ENCODE data around the gene NCBP3.
"Not testable (repeated sequence)": the region's sequence is repeated elsewhere in the genome, so short reads cannot be mapped to it uniquely, and the experiment has no call there.

The NCBP3 gene

GRCh38 chr17:3847165-3847670, 1.2 kb upstream of the NCBP3 start:
- DNase-seq (ENCODE audit: insufficient read length, low spot score) (no peak), FAIRE-seq (no peak)
- no peak for TF ChIP-seq POLR2A (IDR thresholded peaks at IDR 0.05; ENCODE audit: low read depth, low read length)

- no peak for TF ChIP-seq POLR2A (IDR thresholded peaks at IDR 0.05; ENCODE audit: low read depth, low read length)
- FAIRE-seq, result no peak
- DNase-seq (ENCODE audit: insufficient read length, low spot score), result no peak
Measured at GRCh38 chr17:3846437-3847164, 555 bp upstream of the NCBP3 start.

GRCh38 chr17:3845291-3845620, 790 bp downstream of the NCBP3 start:
- FAIRE-seq (no peak), DNase-seq (ENCODE audit: insufficient read length, low spot score) (no peak)

GRCh38 chr17:3844556-3844955, 1.5 kb downstream of the NCBP3 start:
- not testable (repeated sequence) for FAIRE-seq

More at GRCh38 chr17:3845291-3845620, 790 bp downstream of the NCBP3 start:
- no peak for TF ChIP-seq POLR2A (IDR thresholded peaks at IDR 0.05; ENCODE audit: low read depth, low read length)

GRCh38 chr17:3843935-3844516, 2.0 kb downstream of the NCBP3 start:
- DNase-seq (ENCODE audit: insufficient read length, low spot score) (peak; percentile 65), FAIRE-seq (no peak)
- TF ChIP-seq POLR2A (IDR thresholded peaks at IDR 0.05; ENCODE audit: low read depth, low read length), result no peak

More at GRCh38 chr17:3844556-3844955, 1.5 kb downstream of the NCBP3 start:
- DNase-seq (ENCODE audit: insufficient read length, low spot score), result not testable (repeated sequence)

- FAIRE-seq, result no peak
- no peak for TF ChIP-seq POLR2A (IDR thresholded peaks at IDR 0.05; ENCODE audit: low read depth, low read length)
- no peak for DNase-seq (ENCODE audit: insufficient read length, low spot score)
Measured at GRCh38 chr17:3838206-3838605, 7.8 kb downstream of the NCBP3 start.

GRCh38 chr17:3836551-3836950, 9.5 kb downstream of the NCBP3 start:
- TF ChIP-seq POLR2A (IDR thresholded peaks at IDR 0.05; ENCODE audit: low read depth, low read length), result no peak
- DNase-seq (ENCODE audit: insufficient read length, low spot score), result no peak
- FAIRE-seq, result no peak

- DNase-seq (ENCODE audit: insufficient read length, low spot score) (peak; percentile 40), FAIRE-seq (no peak)
- no peak for TF ChIP-seq POLR2A (IDR thresholded peaks at IDR 0.05; ENCODE audit: low read depth, low read length)
Measured at GRCh38 chr17:3835410-3836229, 10.4 kb downstream of the NCBP3 start.

- no peak for TF ChIP-seq POLR2A (IDR thresholded peaks at IDR 0.05; ENCODE audit: low read depth, low read length)
Measured at GRCh38 chr17:3834811-3835210, 11.2 kb downstream of the NCBP3 start.

GRCh38 chr17:3828852-3829232, 17.2 kb downstream of the NCBP3 start:
- DNase-seq (ENCODE audit: insufficient read length, low spot score) (no peak), FAIRE-seq (no peak)
- no peak for TF ChIP-seq POLR2A (IDR thresholded peaks at IDR 0.05; ENCODE audit: low read depth, low read length)

More at GRCh38 chr17:3834811-3835210, 11.2 kb downstream of the NCBP3 start:
- FAIRE-seq (no peak), DNase-seq (ENCODE audit: insufficient read length, low spot score) (no peak)

- DNase-seq (ENCODE audit: insufficient read length, low spot score), result no peak
- FAIRE-seq, result no peak
- TF ChIP-seq POLR2A (IDR thresholded peaks at IDR 0.05; ENCODE audit: low read depth, low read length), result no peak
Measured at GRCh38 chr17:3828151-3828851, 17.7 kb downstream of the NCBP3 start.

GRCh38 chr17:3827124-3827773, 18.8 kb downstream of the NCBP3 start:
- DNase-seq (ENCODE audit: insufficient read length, low spot score) (no peak), FAIRE-seq (peak; percentile 85)
- TF ChIP-seq POLR2A (IDR thresholded peaks at IDR 0.05; ENCODE audit: low read depth, low read length), result no peak

GRCh38 chr17:3826191-3826590, 19.9 kb downstream of the NCBP3 start:
- no peak for TF ChIP-seq POLR2A (IDR thresholded peaks at IDR 0.05; ENCODE audit: low read depth, low read length)
- DNase-seq (ENCODE audit: insufficient read length, low spot score) (no peak), FAIRE-seq (peak; percentile 36)
